HL-60 (cell line): ENCODE data around the gene EPHA6.

Experiments used
- DNase-seq, 2 experiments: peaks; one replicate each; pipeline ENCODE4 v3.0.0-alpha.2; 2010 to 2020; ENCODE audit warnings: low read depth in 1 of 2, low spot score in 1 of 2
- H3K27ac ChIP-seq: fragments of 250-450 bp; sonication (Bioruptor Pico); replicated peaks from 2 replicates; pipeline ENCODE4 v1.5.1; 2020; ENCODE audit warnings: mild to moderate bottlenecking, moderate library complexity
- H3K27me3 ChIP-seq: fragments of 250-450 bp; sonication (Bioruptor Pico); 2 replicates; pipeline ENCODE4 v1.5.1; 2021; ENCODE audit warnings: mild to moderate bottlenecking, moderate library complexity; ENCODE audit not compliant: insufficient read depth, poor library complexity, severe bottlenecking
- H3K4me3 ChIP-seq: replicated peaks from 2 replicates; pipeline ENCODE4 v1.5.1; 2011; ENCODE audit warnings: mild to moderate bottlenecking, control low read depth, low read length; ENCODE audit not compliant: insufficient read depth
- CTCF ChIP-seq: IDR thresholded peaks from one replicate; pipeline ENCODE4 v1.5.1; 2011; ENCODE audit warnings: low read length, control low read depth, inconsistent platforms; ENCODE audit not compliant: insufficient read depth
- GABPA ChIP-seq: IDR thresholded peaks from 2 replicates; pipeline ENCODE4 v1.6.1; 2012; ENCODE audit warnings: low read depth
- POLR2AphosphoS5 ChIP-seq: IDR thresholded peaks from 2 replicates; pipeline ENCODE4 v1.6.1; 2012; ENCODE audit warnings: low read depth
- REST ChIP-seq: IDR thresholded peaks from 2 replicates; pipeline ENCODE4 v1.6.1; 2012; ENCODE audit warnings: low read depth; ENCODE audit not compliant: insufficient replicate concordance
- SPI1 ChIP-seq: IDR thresholded peaks from 2 replicates; pipeline ENCODE4 v1.6.1; 2012; ENCODE audit warnings: low read depth, mild to moderate bottlenecking, borderline replicate concordance

Gene EPHA6

DNA sequence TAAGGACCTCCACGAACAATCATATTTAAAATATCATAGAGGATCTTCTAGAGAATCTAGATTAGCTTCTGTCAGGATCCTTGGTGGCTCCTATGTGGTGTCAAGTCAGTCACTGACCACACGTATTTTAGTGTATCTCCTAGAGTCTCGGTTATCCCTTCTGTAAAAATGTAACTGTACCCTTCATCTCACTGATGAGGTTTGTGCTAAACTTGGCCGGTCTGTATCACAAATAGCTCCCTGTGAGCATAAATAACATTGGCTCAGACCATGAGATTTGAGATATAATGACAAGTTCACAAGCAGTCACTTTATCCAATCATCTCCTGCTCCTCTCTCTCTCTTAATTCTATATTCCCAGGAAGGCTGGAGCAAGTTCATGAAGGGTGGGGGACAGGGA, 856.6 kb downstream of the EPHA6 start:
- H3K27ac ChIP-seq, result no peak overlapping the region
- H3K27me3 ChIP-seq, result no peaks in the 10 kb centered on the region
- no peak for TF ChIP-seq CTCF
- no peak for TF ChIP-seq SPI1
- no peak for TF ChIP-seq POLR2AphosphoS5
- no peak for TF ChIP-seq GABPA
- TF ChIP-seq REST, result no peak
- no peak overlapping the region for H3K4me3 ChIP-seq
- no peak for DNase-seq

GRCh38 chr3:97673357-97673997, 859.1 kb downstream of the EPHA6 start:
- no peak overlapping the region for H3K27ac ChIP-seq
- TF ChIP-seq GABPA (no peak), REST (no peak), SPI1 (no peak), CTCF (no peak), POLR2AphosphoS5 (no peak)
- DNase-seq, result no peak
- no peak overlapping the region for H3K4me3 ChIP-seq
- no peaks in the 10 kb centered on the region for H3K27me3 ChIP-seq

DNA sequence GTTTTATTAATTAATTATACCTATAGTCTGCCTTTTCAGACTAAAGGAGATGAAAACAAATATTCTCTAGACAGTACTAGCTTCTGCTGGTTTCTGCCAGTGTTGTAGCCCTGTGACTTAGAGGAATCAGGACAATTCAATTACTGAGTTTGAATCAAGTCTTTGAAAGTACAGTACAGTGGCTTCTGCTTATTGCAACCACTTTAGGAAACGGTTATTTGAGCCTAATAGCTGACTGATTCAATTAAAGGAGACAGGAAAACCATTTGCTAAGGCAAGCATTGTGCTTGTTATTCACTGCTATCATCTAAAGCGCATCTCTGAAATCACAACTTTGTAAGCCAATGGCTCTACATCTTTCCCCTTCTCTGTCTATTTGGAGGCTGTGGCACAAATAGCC, 860.1 kb downstream of the EPHA6 start:
- Histone ChIP-seq H3K27me3 (no peaks in the 10 kb centered on the region), H3K27ac (no peak overlapping the region), H3K4me3 (no peak overlapping the region)
- TF ChIP-seq GABPA (no peak), CTCF (no peak), POLR2AphosphoS5 (no peak), SPI1 (no peak), REST (no peak)
- no peak for DNase-seq
